Neural progenitor cell (in vitro differentiated cells): ENCODE measurements around the gene TSPAN5. TPM values are rescaled to one million over a fixed set of nuclear protein-coding genes. Genes with fewer than 3 reads are reported as not detected.

Experiments
- DNase-seq: peaks from one replicate; pipeline ENCODE4 v3.0.0-alpha.2; 2016; ENCODE audit warnings: low spot score
- H2AFZ ChIP-seq: fragments of 200-600 bp; sonication (generic); replicated peaks from 2 replicates; pipeline ENCODE4 v1.6.1; 2016; ENCODE audit warnings: antibody characterized with exemption
- H3F3A ChIP-seq: fragments of 200-600 bp; sonication (generic); 2 replicates; pipeline ENCODE4 v1.6.1; 2016; ENCODE audit warnings: antibody characterized with exemption, low read depth
- H3K27ac ChIP-seq: fragments of 200-600 bp; sonication (generic); 2 replicates; pipeline ENCODE4 v1.5.1; 2016; ENCODE audit warnings: mild to moderate bottlenecking
- H3K27me3 ChIP-seq: fragments of 200-600 bp; sonication (generic); 2 replicates; pipeline ENCODE4 v1.6.1; 2016; ENCODE audit warnings: mild to moderate bottlenecking, moderate library complexity
- H3K36me3 ChIP-seq: fragments of 200-600 bp; sonication (generic); 2 replicates; pipeline ENCODE4 v1.5.1; 2016
- H3K4me1 ChIP-seq: fragments of 200-600 bp; sonication (generic); 2 replicates; pipeline ENCODE4 v1.6.1; 2016; ENCODE audit warnings: mixed run types
- H3K4me2 ChIP-seq: fragments of 200-600 bp; sonication (generic); 2 replicates; pipeline ENCODE4 v1.6.1; 2016
- H3K4me3 ChIP-seq: fragments of 200-600 bp; sonication (generic); 2 replicates; pipeline ENCODE4 v1.5.1; 2016
- H3K79me2 ChIP-seq: fragments of 200-600 bp; sonication (generic); 2 replicates; pipeline ENCODE4 v1.6.1; 2016; ENCODE audit warnings: low read depth
- H3K9ac ChIP-seq: fragments of 200-600 bp; sonication (generic); 2 replicates; pipeline ENCODE4 v1.6.1; 2016
- H3K9me3 ChIP-seq: fragments of 200-600 bp; sonication (generic); 2 replicates; pipeline ENCODE4 v1.5.1; 2016; ENCODE audit warnings: low read depth
- H4K20me1 ChIP-seq: fragments of 200-600 bp; sonication (generic); 2 replicates; pipeline ENCODE4 v1.6.1; 2016; ENCODE audit warnings: low read depth
- H3K27ac Mint-ChIP-seq: 3 replicates; pipeline ENCODE4 v1.8.0; 2021; ENCODE audit warnings: mixed read lengths
- H3K27me3 Mint-ChIP-seq: 2 replicates; pipeline ENCODE4 v1.8.0; 2022; ENCODE audit warnings: low read depth, mild to moderate bottlenecking, inconsistent platforms, moderate library complexity, mixed read lengths; ENCODE audit not compliant: insufficient read depth
- H3K36me3 Mint-ChIP-seq: 3 replicates; pipeline ENCODE4 v1.8.0; 2021; ENCODE audit warnings: mixed read lengths
- H3K4me1 Mint-ChIP-seq: 3 replicates; pipeline ENCODE4 v1.8.0; 2021; ENCODE audit warnings: mixed read lengths
- H3K4me3 Mint-ChIP-seq: 3 replicates; pipeline ENCODE4 v1.8.0; 2021; ENCODE audit warnings: mild to moderate bottlenecking, moderate library complexity, mixed read lengths
- H3K9me3 Mint-ChIP-seq: 3 replicates; pipeline ENCODE4 v1.8.0; 2020; ENCODE audit warnings: mixed read lengths
- EZH2 ChIP-seq: fragments of 200-600 bp; sonication (generic); IDR thresholded peaks from 2 replicates; pipeline ENCODE4 v1.6.1; 2017; ENCODE audit warnings: antibody characterized with exemption, mild to moderate bottlenecking, moderate library complexity
- EZH2phosphoT487 ChIP-seq: fragments of 200-600 bp; sonication (generic); IDR thresholded peaks from 2 replicates; pipeline ENCODE4 v1.6.1; 2017; ENCODE audit warnings: antibody characterized with exemption
- total RNA-seq: library from RNA; depleted of rRNA; stranded (reverse); fragments of >200 nt; gene quantifications from 2 replicates; pipeline ENCODE4 v1.2.3, GENCODE V29; 2015; ENCODE audit warnings: low replicate concordance
- TF ChIP-seq, protein P1 (sequence below): fragments of 200-600 bp; sonication (generic); IDR thresholded peaks from 2 replicates; pipeline ENCODE4 v1.5.1; 2017; ENCODE audit warnings: antibody characterized with exemption, mild to moderate bottlenecking

The TSPAN5 gene
- total RNA-seq, 1 donor from 2014 or later: 34.9 TPM

DNA sequence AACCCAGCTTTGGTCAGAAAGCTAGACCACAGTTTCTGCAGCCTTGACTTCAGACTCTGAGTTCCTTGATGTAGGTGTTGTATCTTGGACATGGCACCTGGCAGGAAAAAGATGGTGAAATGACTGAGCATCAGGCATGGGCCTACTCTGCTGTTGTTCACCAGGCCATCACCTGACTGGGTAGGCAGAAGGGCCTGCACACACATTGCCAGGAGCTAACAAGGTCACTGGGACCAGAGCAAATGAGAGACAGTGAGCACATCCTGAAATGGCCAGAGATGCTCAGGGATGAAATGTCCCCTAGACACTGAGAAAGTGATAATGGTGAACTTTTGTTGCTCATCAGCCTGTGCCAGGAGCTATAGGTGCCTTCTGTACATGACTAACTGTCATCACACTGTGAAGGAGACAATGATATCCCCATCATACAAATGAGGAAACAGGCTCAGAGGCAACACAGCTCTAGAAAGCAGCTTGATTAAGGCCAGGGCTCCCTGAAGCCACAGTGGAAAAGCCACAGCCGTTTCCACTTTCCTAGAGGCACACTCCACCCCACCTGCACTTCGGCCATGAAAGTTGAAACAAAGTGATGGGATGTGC lies 128.3 kb downstream of the TSPAN5 start:
- DNase-seq: no peak
- Mint-ChIP-seq H3K36me3 (no peaks in the 10 kb centered on the region), H3K4me1 (peaks cover 6% of the 10 kb centered on the region), H3K9me3 (peaks cover 15% of the 10 kb centered on the region), H3K4me3 (no peak overlapping the region), H3K27me3 (peaks cover 6% of the 10 kb centered on the region), H3K27ac (no peak overlapping the region)
- Histone ChIP-seq H3F3A (no peaks in the 10 kb centered on the region), H3K9ac (no peak overlapping the region), H3K79me2 (no peaks in the 10 kb centered on the region), H2AFZ (no peak overlapping the region), H3K4me2 (no peak overlapping the region), H3K9me3 (no peaks in the 10 kb centered on the region), H3K27me3 (no peaks in the 10 kb centered on the region), H4K20me1 (no peaks in the 10 kb centered on the region), H3K27ac (no peak overlapping the region), H3K36me3 (no peaks in the 10 kb centered on the region), H3K4me1 (no peaks in the 10 kb centered on the region), H3K4me3 (no peak overlapping the region)
- TF ChIP-seq, protein P1, sequence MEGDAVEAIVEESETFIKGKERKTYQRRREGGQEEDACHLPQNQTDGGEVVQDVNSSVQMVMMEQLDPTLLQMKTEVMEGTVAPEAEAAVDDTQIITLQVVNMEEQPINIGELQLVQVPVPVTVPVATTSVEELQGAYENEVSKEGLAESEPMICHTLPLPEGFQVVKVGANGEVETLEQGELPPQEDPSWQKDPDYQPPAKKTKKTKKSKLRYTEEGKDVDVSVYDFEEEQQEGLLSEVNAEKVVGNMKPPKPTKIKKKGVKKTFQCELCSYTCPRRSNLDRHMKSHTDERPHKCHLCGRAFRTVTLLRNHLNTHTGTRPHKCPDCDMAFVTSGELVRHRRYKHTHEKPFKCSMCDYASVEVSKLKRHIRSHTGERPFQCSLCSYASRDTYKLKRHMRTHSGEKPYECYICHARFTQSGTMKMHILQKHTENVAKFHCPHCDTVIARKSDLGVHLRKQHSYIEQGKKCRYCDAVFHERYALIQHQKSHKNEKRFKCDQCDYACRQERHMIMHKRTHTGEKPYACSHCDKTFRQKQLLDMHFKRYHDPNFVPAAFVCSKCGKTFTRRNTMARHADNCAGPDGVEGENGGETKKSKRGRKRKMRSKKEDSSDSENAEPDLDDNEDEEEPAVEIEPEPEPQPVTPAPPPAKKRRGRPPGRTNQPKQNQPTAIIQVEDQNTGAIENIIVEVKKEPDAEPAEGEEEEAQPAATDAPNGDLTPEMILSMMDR: no peak
- TF ChIP-seq EZH2phosphoT487 (no peak), EZH2 (no peak)

DNA sequence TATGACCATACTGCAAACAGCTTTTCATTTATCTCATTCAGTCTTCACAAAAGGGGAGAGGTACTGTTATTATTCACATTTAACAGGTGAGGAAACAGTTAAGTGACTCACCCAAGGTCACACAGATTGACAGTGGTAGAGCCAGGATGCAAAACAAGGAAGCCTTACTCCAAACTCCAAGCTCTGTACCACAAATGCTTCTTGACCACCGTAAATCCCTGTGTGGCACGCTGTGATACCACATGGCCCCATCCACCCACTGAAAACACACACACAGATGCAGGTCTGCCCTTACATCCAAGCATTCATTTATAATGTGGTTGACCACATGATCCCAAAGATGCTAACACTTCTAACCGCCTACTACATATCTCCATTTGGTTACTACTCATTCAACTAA lies 129.5 kb downstream of the TSPAN5 start:
- Mint-ChIP-seq H3K9me3 (peaks cover 7% of the 10 kb centered on the region), H3K4me1 (peaks cover 18% of the 10 kb centered on the region), H3K27ac (no peak overlapping the region), H3K27me3 (peaks cover 6% of the 10 kb centered on the region), H3K4me3 (no peak overlapping the region), H3K36me3 (no peaks in the 10 kb centered on the region)
- TF ChIP-seq, protein P1: no peak
- TF ChIP-seq EZH2phosphoT487 (no peak), EZH2 (no peak)
- no peaks in the 10 kb centered on the region for H3K27me3 ChIP-seq
- H3K4me3 ChIP-seq: no peak overlapping the region
- no peaks in the 10 kb centered on the region for H3K36me3 ChIP-seq
- no peak overlapping the region for H3K9ac ChIP-seq
- no peak for DNase-seq
- no peaks in the 10 kb centered on the region for H3F3A ChIP-seq
- H3K9me3 ChIP-seq: no peaks in the 10 kb centered on the region
- no peak overlapping the region for H2AFZ ChIP-seq
- H3K4me2 ChIP-seq: no peak overlapping the region
- no peak overlapping the region for H3K27ac ChIP-seq
- H4K20me1 ChIP-seq: no peaks in the 10 kb centered on the region
- H3K79me2 ChIP-seq: no peaks in the 10 kb centered on the region
- H3K4me1 ChIP-seq: peaks cover 7% of the 10 kb centered on the region

DNA sequence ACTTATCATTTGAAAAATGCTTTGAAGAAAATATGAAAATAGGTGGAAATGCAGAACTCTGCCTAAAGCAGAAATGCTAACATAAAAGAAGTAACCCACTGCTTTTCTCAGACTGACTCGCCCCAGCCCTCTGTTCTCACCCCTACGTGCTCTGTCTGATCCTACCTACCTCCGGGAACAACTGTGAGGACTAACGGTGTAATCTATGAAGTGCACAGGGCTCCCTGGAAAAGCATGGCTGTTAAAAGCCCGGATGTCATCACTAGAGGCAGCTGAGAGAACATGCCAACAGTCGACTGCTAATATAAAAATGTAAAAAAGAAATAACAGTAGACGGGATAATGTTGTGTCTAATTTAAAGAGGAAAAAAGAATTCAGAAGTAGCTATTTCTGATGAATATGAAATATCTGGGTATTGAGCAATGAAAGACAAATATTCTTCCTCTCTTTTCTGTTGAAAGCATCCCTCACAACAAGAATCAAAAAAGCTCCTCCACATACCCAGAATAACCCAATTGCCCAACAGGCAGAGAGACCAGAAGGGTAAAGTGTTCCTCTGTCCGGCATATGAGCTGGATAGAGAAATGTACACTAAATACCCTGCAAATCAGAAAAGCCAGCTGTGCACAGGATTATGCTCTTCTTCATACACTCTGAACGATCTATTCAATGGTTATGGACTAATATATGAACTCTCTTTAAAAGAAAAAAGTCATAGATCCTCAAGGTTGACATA lies 130.7 kb downstream of the TSPAN5 start:
- peak overlapping the region; percentile 18 for H3K27ac Mint-ChIP-seq
- Histone ChIP-seq H3K4me3 (no peak overlapping the region), H4K20me1 (no peaks in the 10 kb centered on the region), H3K9ac (no peak overlapping the region), H3K27ac (no peak overlapping the region), H2AFZ (no peak overlapping the region), H3K4me2 (no peak overlapping the region), H3K27me3 (no peaks in the 10 kb centered on the region), H3K79me2 (no peaks in the 10 kb centered on the region), H3K36me3 (no peaks in the 10 kb centered on the region), H3K4me1 (peaks cover 14% of the 10 kb centered on the region), H3K9me3 (no peaks in the 10 kb centered on the region), H3F3A (no peaks in the 10 kb centered on the region)
- H3K9me3 Mint-ChIP-seq: peaks cover 3% of the 10 kb centered on the region
- DNase-seq: no peak
- H3K4me1 Mint-ChIP-seq: peaks cover 26% of the 10 kb centered on the region
- no peak overlapping the region for H3K4me3 Mint-ChIP-seq
- no peaks in the 10 kb centered on the region for H3K36me3 Mint-ChIP-seq
- TF ChIP-seq EZH2 (no peak), EZH2phosphoT487 (no peak)
- TF ChIP-seq, protein P1: no peak
- peaks cover 4% of the 10 kb centered on the region for H3K27me3 Mint-ChIP-seq
